GM20000 (cell line): ENCODE results near the gene SMS.

Experiments used
- DNase-seq: peaks from one replicate; pipeline ENCODE4 v3.0.0; 2012; ENCODE audit warnings: low spot score
- TF ChIP-seq, protein P1 (sequence below): IDR thresholded peaks from 2 replicates; pipeline ENCODE4 v1.5.1; 2012; ENCODE audit warnings: mild to moderate bottlenecking, control low read depth; ENCODE audit errors: extremely low read depth, missing control alignments

SMS gene

DNA sequence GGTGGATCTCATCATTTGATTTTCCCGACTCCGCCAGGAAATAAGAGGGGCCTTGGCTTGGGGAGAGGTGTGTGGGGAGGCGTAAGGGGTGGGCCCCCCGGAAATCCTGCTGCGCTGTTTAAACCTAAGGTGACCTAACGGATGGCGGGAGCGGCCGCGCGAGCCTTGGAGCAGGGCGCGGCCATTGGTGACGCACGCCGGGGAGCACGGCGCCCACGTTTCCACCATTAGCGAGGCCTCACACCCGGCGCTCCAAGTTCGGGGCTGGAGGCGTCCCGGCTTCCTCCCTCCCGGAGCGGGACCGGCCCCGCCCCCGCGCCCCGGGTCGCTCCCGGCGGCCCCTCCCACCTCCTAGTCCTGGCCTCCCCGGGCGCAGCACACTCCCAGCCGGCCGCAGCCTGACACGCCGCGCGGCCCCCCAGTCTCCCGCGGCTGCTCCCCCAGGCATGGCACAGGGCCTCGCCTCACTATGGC, at the start of gene SMS:
Gene SMS (plus strand): TSS at position 354 of the 474 bp plus-strand sequence. CDS start 116 bp downstream, at position 470.
- peak; percentile 80 for DNase-seq
- TF ChIP-seq, protein P1, sequence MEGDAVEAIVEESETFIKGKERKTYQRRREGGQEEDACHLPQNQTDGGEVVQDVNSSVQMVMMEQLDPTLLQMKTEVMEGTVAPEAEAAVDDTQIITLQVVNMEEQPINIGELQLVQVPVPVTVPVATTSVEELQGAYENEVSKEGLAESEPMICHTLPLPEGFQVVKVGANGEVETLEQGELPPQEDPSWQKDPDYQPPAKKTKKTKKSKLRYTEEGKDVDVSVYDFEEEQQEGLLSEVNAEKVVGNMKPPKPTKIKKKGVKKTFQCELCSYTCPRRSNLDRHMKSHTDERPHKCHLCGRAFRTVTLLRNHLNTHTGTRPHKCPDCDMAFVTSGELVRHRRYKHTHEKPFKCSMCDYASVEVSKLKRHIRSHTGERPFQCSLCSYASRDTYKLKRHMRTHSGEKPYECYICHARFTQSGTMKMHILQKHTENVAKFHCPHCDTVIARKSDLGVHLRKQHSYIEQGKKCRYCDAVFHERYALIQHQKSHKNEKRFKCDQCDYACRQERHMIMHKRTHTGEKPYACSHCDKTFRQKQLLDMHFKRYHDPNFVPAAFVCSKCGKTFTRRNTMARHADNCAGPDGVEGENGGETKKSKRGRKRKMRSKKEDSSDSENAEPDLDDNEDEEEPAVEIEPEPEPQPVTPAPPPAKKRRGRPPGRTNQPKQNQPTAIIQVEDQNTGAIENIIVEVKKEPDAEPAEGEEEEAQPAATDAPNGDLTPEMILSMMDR, result no peak

DNA sequence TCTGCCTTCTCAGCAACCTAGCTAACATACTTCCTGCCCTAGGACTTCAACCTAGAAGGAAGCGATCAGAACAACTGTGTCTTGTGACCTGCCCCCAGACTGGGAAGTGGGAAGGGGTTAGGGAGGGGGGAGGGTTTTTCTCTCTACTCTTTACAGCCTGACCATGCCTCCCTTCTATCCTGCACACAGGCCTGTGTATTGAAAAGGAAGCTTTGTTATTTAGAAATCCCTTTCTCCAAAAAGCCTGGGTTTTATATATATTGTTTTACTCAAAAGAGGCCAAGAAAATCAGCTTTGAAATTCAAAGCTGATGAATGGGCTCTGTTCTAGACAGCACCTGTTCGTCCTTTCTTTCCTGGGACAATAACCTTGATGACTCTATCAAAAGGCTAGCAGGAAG, 35.2 kb upstream of the SMS start:
- TF ChIP-seq, protein P1, result no peak
- no peak for DNase-seq

DNA sequence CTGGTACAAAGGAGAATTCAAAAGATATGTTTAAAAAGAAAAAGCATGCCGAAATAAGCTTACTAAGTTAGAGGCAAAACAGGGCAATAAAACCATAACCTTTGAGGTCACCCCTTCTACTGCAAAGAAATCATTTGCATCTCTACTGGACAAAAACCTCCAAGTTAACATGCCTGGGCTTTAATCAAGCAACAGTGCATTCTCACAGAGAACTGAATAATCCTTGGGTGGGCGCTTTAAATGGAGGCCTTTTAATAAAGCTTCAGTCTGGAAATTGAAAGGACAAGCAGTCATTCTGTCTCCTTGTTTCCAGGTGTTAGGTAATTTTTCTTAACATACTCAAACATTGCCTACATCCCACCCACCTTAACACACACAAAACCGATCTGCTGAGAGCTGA, 34.6 kb upstream of the SMS start:
- no peak for DNase-seq
- TF ChIP-seq, protein P1, result no peak

DNA sequence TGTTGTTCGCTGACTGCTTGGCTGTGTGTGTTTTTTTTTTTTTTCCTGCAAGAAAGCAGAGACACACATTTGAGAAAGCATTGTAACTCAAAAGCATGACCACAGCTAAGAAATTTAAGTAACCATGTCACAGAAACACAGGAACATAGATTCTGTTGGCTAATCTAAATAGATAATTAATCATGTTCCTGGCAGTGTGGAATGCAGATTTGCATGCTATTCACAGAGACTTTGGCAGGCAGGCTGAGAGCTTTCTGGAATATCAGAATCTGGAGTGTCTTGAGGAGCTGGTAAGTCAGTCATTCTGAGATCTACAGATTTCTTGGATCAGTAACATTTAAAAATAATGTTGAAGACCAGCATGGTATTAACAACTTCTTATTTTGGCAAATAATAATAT, 33.2 kb upstream of the SMS start:
- DNase-seq, result no peak
- TF ChIP-seq, protein P1, result no peak

DNA sequence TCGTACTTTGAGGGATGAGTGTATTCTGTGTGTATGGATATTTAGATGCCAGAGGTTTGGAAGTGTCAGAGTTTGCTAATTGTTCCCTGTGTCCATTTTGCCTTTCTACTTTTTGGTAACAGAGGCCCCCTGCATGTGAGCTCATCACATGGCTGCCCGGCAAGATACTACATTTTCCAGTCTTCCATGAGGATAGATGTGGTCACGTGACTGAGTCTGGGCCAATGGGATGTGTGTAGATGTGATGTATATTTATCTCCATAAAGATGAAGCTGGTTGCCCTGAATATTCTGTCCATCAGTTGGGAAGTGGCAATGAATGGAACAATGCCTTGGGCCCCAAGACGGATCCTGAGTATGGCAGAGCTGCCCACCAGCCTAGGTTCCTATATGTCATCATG, 29.0 kb upstream of the SMS start:
- DNase-seq, result no peak

DNA sequence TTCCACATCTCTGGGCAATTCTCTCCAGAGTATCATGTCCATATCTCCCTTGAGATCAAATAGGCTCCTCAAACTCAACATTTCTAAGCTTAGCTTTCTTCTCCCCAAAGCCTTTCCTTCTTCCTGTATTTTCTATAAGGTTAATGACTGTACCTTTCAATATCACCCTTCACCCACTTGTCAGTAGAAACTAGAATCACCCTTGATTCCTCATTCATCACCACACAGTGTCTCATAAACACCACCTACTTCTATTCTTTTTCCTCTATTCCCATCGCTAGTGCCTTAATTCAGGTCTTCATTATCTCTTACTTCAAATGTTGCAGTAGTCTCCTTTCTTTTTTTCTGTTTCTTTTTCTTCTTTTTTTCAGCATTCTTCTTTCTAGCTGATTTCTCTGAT, 28.3 kb upstream of the SMS start:
- DNase-seq, result no peak
- TF ChIP-seq, protein P1, result no peak

More for the DNA sequence above, 29.0 kb upstream of the SMS start:
- TF ChIP-seq, protein P1, result no peak

DNA sequence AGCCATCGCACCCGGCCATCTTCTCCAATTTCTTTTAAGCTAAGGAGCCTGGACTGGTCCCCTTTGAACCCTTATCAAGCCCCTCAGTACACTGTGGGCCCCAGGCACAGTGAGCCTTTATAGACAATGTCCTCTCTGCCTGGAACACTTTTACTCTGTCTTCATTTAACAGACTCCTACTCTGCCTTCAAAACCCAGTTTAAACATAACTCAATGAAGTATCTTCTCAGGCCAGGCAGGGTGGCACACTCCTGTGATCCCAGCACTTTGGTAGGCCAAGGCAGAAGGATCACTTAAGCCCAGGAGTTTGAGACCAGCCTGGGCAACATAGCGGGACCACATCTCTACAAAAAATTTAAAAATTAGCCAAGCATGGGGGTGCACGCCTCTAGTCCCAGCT, 27.5 kb upstream of the SMS start:
- no peak for DNase-seq
- TF ChIP-seq, protein P1, result no peak

DNA sequence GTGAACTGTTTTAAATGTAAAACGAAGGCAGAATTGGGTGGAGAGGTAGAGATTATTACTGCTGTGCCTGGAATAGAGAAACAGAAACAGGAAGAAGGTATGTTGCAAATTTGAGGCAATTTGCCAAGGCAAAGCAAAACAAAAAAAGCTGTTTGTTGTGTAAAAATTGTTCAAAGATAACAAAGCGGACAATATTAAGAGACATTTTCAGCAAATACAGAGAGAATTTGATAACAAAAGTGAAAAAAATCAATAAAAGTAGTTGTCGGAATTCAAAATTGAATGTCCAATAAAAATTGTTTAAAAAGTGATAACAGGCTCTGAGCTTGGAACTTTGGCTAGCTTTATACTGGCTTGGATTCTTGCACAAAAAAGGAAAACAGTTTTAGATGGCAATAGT, 14.4 kb upstream of the SMS start:
- TF ChIP-seq, protein P1, result no peak
- DNase-seq, result no peak
